ENCODE results near the gene SMAD9.

SMAD9 gene

DNA sequence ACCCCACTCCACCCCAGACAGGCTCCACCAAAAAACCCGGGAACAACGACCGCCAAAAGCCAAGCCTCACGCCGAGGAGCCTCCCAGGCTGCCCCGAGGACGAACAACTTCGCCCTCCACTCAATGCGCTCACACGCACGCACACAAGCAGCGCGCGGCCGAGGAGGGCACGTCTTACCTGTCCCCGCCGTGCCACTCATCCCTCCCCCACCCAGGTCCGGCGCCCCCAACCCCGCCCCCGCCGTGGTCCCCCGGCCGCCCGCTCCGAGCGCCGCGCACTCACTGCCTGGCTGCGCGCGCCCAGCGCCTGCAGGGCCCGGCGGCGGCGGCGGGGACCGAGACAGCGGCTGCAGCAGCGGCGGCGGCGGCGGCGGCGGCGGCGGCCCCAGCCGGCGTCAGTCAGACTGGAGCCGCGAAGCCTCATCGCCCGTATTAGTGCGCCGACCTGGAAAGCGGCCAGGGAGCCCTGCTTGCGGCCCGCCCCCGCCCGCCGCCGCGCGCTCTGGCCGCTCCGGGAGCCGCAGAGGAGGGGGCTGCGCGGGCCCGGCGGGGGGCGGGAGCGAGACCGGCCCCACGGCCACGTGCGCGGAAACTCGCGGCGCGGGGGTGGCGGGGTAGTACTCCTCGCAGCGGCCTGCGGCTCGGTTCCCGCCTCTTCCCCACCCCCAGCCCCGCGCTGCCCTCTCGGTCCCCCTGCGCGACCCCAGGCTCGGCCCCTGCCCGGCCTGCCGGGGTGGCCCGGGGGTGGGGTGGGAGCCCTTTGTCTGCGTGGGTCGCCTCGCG is at the start of gene SMAD9:
SMAD9 (minus strand) TSS at position 406 of the 783 bp plus-strand sequence. CDS start 40,549 bp downstream, outside the sequence.
- no peak for DNase-seq (ENCODE audit: low spot score)

DNA sequence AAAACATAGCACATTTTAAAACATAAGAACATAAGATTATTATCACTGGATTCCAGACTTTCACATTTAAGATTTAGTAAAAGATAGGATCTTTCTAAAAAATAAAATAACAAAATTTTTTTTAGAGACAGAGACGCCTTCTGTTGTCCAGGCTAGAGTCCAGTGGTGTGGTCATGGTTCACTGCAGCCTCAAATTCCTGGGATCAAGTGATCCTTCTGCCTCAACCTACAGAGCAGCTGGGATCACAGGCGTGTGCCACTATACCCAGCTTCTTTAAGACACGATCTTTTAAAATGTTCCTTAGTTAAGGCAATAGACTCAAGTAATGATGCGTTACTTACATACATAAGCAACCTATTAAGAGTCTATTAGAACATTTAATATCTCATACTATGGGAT is 46.4 kb upstream of the SMAD9 start:
- no peak for DNase-seq (ENCODE audit: low spot score)

DNA sequence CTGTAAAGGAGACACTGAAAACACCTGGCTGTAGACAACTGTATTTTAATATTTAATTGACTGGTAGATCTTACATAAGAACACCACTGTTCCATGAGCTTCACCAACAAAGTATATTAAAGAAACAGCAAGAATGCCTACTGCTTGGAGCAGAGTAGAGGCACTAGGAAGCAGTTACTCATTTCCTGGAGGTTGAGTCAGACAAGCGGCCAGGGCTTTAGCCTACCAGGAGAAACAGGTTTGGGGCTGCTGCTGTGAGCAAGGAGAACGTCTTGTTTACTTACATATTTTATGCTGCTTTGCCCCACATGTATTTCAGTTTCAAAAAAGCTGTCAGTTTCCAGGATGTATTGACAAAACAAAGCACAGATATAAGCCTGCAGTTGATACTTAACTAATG is 45.7 kb upstream of the SMAD9 start:
- DNase-seq (ENCODE audit: low spot score) = no peak

DNA sequence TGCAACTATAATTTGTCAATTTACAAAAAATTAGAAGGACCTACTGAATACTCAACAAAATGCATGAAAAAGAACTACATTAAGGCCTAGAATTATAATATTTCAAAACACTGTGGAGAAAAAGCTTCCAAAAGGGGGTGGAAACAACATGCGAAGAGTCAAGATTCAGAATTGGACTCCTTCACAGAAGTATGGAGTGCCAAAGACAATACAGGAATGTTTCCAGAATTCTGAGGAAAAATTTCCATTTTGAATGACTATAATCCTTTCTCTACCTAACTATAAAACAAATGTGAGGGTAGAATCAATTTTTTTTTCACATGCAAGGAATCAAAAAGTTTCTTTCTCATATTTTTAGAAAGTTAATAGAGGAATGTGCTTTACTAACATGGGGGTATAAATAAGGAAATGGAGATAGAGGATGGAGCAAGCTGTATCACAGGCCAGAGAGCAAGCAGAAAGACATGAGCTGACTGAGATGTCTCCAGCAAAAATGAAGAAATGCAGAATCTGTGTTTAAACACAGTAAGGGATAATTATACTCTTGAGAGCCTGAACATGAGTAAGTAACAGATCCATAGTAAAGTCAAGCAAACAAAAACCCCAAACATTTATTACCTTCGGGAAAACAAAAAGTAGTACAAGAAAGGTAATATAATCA is 39.5 kb upstream of the SMAD9 start:
- DNase-seq (ENCODE audit: low spot score) = no peak

DNA sequence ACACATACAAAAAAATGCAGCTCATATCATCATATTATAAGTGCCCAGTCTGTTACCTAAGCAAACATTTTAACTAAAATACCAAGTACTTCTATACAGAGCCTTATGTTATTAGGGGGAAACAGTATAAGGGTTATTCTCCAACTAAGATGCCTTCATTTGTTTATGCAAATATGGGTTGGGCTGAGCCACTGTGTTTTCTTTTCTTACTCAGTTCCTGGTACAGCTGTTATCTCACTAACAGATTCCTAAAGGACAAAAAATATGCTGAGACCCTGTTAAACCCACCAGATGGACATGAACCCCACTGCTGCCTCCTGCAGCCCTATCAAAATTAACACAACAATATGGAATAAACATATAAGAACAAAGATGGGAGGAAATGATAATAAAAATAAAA is 34.5 kb upstream of the SMAD9 start:
- DNase-seq (ENCODE audit: low spot score) = no peak

DNA sequence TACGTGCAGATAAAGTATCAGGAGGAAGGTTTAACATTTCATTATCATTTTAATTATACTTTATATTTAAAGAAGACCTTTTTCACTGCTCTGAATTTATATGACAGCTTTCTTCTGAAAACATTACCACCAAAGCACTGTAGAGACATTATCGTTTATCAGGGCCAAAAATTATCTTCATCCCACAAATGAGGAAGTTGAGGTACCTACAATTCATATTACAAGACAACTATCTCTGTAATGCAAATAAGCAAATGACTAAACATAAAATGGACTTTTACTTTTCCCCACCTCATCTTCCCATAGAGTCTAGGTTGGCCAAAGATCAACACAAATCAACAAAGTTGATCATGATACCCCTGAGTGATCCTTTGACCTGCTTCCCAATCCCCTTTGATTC is 30.9 kb upstream of the SMAD9 start:
- DNase-seq (ENCODE audit: low spot score) = no peak

DNA sequence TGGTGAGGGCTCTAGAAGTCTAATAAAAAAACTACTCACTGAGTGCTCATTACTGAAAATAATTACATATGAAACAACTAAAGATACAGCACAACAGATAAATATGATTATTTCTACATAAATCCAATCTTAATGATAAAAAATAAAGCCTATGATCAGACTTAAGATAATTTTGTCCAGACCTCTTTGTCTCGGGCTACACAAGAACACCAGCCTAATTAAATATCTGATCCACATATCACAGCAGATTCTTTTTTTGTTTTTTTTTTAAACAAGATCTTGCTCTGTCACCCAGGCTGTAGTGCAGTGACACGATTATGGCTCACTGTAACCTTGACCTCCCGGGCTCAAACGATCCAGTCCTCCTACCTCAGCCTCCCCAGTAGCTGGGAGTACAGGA is 30.3 kb upstream of the SMAD9 start:
- no peak for DNase-seq (ENCODE audit: low spot score)

DNA sequence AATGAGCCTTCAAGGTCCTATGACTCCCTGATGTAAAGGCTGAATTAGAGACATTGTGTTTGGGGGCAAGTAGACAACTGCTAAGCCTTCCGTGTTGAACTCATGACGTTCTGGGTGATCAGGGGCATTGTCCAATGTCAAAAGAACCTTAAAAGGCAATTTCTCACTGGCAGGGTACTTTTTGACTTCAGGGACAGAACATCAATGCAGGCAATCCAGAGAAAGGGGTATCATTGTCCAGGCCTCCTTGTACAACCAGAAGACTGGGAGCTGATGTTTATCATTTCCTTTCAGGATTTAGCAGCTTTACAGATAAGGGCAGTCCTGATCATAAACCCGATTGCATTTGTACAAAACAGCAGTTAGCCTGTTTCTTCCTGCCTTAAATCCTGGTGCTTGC is 25.0 kb upstream of the SMAD9 start:
- no peak for DNase-seq (ENCODE audit: low spot score)

DNA sequence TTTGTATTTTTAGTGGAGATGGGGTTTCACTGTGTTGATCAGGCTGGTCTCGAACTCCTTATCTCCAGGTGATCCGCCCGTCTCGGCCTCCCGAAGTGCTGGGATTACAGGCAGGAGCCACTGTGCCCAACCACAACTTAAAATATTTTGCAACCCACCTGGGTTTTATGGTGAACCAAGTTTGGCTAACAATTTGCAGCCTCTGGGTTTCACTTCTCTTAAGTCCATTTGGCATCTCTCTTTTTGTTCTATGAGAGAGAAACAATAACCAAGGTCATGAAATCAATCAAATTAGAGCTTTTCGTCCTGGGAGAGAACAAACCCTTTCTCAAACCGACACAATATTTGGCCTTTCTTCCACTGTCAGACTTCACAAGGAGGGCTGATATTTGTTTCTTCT is 5.6 kb upstream of the SMAD9 start:
- DNase-seq (ENCODE audit: low spot score) = no peak

DNA sequence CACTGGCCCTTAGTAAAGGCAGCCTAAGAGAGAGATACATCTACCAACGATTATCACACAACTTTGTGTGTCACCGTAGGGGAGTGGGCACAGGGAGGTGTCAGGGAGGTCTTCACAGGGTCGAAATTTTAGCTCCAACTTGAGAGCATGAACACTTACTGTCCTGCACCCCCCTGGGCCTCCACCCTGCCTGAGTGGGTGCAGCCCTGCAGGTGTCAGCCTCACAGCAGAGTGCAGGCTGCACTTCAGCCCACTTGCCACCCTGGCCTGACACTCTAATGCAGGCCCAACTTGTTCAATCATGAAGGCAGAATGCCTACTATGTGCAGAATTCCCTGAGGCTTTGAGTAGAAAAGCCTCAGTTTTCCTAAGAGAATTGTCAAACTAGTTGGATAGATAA is 4.0 kb upstream of the SMAD9 start:
- DNase-seq (ENCODE audit: low spot score) = no peak

DNA sequence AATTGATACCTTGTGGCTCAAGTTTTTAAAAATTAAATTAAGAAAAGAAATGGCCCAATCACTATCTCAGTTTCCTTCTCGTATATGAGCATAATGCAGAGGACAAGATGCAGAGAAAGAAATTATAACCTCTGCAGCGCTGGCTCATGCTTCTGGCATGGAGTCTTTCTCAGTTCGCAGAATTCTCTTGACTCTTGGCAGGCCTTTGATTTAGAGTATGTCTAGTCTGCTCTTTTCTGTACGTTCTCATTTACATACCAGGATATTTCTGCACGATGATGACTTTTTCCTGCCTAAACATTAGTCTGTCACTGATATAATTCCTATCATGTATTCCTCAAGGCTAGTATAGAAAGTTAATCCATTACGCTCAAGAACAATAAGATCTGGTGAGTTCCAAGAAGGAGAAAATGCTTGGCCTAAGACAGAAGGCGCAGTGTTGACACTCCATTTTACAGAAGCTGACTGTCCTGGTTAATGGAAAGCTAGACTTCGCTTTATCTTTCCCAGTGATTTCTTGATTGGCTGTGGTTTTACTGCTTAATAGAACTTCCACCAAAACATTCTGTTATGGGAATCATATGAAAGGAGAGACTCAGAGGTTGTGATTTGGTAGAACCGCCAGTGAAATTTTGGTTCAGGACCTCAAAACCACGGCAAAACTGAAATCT is 1.7 kb upstream of the SMAD9 start:
- DNase-seq (ENCODE audit: low spot score) = no peak

DNA sequence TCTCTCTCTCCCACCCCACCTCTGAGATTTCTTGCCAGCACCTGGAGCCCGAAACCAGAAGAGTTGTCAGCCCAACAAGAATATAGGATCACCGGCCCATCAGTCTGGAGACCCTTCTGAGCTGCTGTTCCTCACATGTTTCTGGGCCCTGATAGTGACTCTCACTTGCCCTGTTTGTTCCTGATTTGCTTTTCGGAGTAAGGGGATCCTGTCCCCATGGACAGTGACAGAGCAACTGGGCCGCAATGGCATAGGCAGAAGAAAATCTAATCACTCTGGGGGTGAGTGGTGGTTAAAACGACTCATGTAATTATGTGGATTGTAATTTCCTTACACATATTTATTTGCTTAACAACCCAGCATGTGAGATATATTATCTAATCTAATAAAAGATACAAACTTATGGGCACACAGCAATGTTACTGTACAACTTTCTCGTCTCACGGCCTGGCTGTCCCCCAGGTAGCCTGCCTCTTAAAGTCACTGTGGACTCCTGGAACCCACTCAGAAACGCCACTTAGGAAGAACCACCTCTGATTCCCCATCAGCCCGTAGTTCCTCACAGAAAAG is 663 bp upstream of the SMAD9 start:
- no peak for DNase-seq (ENCODE audit: low spot score)

DNA sequence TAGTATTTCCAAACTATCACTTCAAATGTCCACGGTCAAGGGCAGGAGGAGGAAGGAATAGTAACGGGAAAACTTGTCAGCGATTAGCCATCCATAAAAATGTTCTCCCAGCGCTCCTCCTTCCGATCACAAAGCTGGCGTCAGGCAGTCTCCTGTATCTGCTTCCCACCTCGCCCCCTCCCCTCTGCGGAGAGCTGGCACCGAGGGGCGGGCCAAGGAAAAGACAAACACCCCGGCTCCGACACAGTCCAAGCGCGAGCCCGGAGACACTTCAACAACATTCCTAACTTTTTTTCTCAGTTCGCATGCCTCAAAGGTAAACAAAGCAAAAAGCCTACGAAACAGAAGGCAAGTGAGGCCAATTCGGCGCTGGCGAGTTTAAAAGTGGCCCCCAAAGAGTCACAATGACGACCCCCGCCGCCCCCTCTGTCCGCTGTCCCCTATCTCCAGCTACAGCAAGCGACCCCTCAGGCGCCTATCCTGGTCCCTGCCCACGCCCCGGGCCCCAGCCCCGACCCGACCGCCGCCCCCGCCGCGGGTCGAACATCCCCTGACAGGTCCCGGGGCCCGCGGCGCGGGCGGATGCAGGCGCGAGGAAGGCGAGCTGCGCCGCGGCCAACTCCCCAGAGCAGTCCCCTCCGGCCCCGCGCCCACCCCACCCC is 736 bp downstream of the SMAD9 start:
- no peak for DNase-seq (ENCODE audit: low spot score)

DNA sequence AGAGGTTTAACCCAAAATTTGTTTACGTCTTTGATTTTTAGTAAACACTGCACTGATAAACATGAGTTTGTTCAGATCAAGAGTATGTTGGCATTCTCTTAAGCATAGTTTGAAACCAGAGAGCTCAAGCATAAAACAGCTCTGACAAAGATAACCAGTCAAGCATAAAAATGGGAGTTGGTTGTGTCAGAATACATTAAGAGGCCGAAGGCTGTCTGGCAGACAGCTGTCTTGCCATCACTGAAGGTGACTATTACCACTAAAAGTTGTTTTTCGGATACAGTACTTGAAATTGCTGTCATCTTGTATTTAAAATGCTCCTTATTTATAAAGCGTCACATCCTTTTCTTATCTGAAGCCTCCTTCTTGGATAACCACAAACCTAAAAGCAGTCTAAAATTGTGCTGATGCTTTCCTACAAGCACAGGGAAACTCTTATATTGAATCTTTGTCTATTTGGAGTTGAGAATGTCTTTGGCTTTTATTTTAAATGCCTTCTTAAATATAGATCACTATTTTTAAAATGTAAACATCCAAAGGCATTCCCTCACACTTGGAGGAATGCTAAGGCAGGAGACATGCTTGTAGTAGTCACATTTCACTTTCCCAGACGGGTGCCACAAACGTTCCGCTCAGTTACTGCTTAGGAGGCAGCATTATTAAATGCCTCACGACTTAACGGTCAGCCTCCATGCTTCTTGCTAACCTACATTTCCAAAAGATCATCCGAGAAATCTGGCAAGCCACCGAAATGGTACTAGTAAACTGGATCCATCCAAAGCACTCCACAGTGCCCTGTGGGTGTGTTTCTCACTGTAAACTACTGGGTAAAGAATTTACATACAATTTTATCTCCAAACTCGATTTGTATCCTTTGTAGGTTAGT is 1.5 kb downstream of the SMAD9 start:
- no peak for DNase-seq (ENCODE audit: low spot score)

DNA sequence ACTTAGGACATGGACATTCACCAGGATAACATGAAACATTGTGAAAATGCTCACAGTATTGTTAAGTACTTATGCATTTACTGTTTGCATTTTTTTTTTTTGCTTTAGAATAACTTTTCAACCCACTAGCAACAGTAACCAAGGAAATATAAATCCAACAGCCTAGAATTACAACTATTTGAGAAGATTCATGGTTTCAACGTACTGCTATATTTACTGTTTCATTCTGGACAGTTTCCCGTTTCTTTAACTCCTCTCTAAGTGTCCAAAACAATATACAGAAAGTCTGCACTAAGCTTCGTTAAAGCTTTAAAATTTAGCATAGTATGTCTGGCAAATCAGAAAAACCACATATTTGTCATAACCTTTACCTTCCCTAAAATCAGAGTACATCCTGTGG is 2.7 kb downstream of the SMAD9 start:
- no peak for DNase-seq (ENCODE audit: low spot score)

DNA sequence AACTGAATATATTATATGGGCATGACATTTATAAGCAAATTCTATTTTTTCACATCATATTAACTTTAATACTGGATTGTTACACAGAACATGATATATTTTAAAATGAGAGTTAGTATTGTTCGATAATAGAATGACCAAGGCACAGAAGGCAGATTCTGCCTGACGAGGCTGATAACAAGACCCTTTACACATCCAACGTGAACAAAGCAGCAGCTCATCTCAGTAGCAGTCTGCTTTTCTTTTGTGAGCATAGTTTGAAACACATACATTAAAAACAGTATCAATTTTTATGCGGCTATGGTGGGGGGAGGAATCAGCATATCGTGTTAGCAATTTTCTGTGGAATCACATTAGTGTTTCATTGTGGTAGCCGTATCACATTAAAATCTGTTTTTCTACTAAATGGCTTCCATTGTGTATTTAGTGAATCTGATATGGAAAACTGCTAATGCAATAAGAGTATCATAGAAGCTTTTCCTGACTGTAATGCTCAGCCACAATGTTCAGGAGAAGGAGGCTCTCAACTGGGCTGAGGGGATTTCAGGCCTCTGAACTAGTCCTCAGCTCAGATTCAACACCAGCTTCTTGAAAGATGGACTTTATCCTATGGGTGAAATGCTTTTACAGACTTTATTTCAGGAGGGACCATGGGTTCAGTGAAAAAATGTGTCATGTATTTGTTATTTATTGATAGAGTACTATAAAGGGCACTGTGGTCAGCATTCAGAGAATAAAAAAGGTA is 4.0 kb downstream of the SMAD9 start:
- no peak for DNase-seq (ENCODE audit: low spot score)

DNA sequence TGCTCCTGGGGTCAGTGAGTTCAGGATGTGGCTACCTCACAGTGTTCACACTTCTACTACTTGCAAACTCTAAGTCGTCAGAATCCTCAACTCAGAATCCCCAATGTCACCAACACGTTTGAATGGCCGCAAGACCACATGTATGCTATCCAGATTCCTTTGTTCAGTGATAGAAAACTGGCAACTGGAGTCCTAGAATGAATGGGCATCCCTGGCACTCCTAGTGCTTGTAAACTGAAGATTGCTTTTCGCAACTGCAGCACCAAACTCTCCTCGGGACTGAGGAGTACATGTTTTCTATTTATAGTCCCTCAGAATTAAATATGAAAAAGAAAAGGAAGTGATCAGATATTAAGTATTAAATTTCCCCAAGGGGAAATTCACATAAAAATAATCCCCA is 4.9 kb downstream of the SMAD9 start:
- DNase-seq (ENCODE audit: low spot score) = no peak

DNA sequence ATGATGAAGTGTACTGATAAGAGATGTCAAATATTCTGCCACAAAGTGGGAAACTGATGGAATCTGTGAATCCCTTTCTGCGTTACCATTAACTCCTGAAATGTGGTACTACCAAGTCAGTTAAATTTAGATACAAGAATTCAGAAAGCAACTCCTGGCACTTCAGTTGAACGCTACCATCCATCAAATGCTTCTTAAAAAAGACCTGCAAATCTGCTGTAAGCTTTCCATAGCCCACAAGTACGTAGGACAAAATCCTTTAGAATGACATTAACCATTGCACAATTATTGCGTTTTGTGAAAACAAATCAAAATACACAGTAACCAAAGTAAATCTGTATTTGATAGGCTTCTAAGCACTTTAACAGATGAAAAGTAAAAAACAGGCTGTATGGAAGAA is 5.4 kb downstream of the SMAD9 start:
- no peak for DNase-seq (ENCODE audit: low spot score)

DNA sequence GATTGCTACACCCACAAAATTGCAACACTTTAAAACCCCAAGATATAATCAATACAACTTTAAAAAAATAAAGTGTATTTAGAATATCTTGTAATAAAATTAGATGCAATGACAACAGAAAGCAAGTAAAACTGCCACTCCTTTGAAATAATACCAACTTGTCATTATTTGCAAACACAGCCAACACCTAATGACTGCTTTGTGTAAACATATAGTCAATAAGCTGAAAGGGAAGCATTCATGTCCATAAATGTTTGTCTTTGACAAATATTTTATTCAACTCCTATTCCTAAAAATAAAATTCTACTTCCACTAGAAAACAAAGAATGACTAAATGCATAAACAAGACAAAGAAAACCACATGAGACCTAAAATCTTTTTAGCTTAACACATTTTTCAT is 6.6 kb downstream of the SMAD9 start:
- no peak for DNase-seq (ENCODE audit: low spot score)

DNA sequence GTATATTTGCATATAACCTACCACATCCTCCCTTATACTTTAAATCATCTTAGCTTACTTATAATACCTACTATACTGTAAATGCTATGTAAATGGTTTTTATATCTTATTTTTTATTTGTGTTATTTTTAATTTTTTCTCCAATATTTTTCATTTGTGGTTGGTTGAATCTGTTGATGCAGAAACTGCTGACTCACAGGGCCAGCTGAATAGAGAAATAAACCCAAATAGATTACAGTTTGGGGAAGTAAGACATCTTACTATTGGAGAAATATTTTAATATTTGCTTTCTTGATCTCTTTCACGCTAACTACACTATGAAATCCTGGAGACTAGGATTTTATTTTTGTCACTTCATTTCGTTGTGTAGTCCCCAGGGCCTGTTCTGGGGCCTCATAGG is 7.1 kb downstream of the SMAD9 start:
- no peak for DNase-seq (ENCODE audit: low spot score)

DNA sequence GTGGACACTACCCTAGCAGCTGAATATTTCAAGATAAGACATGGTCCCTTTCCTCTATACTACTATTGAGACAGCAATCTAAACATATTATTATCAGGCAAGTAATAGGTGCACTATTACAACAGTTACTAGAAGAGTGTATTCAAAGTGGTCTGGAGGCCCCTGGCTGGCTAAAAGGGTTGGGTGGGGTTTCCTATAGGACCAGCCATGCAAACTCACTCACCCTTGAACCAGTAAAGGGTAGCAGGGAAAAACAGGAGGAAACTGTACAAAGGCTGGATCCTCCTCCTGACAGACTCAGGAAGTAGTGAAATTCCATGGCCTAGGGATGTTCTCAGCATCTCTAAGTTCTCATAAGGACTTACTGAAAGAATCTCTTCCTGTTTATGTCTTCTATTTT is 7.7 kb downstream of the SMAD9 start:
- DNase-seq (ENCODE audit: low spot score) = no peak

Measured in CD4-positive, alpha-beta T cell treated with Interleukin-15 for 4 hours (primary cell).